ENCODE measurements around the gene APOL6.

DNA sequence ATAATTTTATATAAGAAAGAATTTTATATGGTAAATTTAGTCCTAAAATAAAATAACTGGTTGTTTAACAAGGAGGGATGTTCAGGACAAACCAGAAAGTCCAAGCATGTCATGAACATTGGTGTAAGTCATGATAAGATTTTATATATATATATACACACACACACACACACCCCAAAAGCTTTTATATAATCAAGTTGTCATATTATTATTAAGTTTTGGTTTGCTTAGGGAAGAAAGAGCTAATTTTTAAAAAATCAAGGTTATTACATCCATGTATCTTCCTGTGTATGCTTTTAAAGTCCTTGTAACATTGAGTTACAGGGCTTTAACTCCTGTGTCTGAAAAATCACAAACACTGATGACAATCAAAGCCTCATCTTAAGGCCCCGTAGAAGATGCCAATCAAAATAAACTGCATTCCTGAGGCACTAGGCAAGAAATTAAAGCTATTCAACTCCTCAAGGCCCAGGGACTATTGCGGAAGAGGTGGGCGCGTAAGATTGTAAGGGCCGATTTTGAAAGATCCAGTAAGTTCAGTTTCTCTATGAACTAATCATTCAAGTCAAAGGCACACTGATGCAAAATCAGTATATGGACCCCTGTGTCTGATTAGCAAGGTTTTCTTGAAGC lies 16.8 kb downstream of the APOL6 start:
- TF ChIP-seq, protein P1, sequence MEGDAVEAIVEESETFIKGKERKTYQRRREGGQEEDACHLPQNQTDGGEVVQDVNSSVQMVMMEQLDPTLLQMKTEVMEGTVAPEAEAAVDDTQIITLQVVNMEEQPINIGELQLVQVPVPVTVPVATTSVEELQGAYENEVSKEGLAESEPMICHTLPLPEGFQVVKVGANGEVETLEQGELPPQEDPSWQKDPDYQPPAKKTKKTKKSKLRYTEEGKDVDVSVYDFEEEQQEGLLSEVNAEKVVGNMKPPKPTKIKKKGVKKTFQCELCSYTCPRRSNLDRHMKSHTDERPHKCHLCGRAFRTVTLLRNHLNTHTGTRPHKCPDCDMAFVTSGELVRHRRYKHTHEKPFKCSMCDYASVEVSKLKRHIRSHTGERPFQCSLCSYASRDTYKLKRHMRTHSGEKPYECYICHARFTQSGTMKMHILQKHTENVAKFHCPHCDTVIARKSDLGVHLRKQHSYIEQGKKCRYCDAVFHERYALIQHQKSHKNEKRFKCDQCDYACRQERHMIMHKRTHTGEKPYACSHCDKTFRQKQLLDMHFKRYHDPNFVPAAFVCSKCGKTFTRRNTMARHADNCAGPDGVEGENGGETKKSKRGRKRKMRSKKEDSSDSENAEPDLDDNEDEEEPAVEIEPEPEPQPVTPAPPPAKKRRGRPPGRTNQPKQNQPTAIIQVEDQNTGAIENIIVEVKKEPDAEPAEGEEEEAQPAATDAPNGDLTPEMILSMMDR (IDR thresholded peaks at IDR 0.05) = no peak
- TF ChIP-seq EP300 (IDR thresholded peaks at IDR 0.05; ENCODE audit: low read depth) (no peak), POLR2AphosphoS5 (IDR thresholded peaks at IDR 0.05) (no peak)
